Liver (tissue), 9 donors: ENCODE measurements around the gene KRTAP12-4. TPM values are rescaled to one million over a fixed set of nuclear protein-coding genes. Genes with fewer than 3 reads are reported as not detected.
"Not testable (repeated sequence)": the region's sequence is repeated elsewhere in the genome, so short reads cannot be mapped to it uniquely, and the experiment has no call there.

Source experiments
- DNase-seq: peaks from one replicate; pipeline ENCODE4 v3.0.0-alpha.2; 2017; ENCODE audit warnings: low spot score
- H3K27ac ChIP-seq, 2 donors: one replicate each; pipeline ENCODE4 v1.7.0; 2013; ENCODE audit warnings: inconsistent platforms in 2 of 2, low read length in 2 of 2, control low read depth in 1 of 2, low read depth in 1 of 2, mild to moderate bottlenecking in 1 of 2
- H3K27me3 ChIP-seq, 4 donors: one replicate each; pipeline versions ENCODE4 v1.6.1 to v1.7.0; 2013; ENCODE audit warnings: low read length in 3 of 4, inconsistent platforms in 1 of 4, mild to moderate bottlenecking in 1 of 4, moderate library complexity in 1 of 4; ENCODE audit not compliant: control insufficient read depth in 4 of 4, insufficient read depth in 4 of 4
- H3K36me3 ChIP-seq, 4 donors: one replicate each; pipeline versions ENCODE4 v1.6.1 to v1.7.0; 2013; ENCODE audit warnings: low read length in 3 of 4, mild to moderate bottlenecking in 3 of 4, low read depth in 1 of 4, moderate library complexity in 1 of 4; ENCODE audit not compliant: control insufficient read depth in 4 of 4, insufficient read depth in 3 of 4
- H3K4me1 ChIP-seq, 4 donors: one replicate each; pipeline versions ENCODE4 v1.6.1 to v1.7.0; 2013; ENCODE audit warnings: low read length in 3 of 4, mild to moderate bottlenecking in 3 of 4, moderate library complexity in 1 of 4; ENCODE audit not compliant: control insufficient read depth in 4 of 4, insufficient read depth in 4 of 4
- H3K4me3 ChIP-seq, 3 donors: one replicate each; pipeline versions ENCODE4 v1.6.1 to v1.7.0; 2013; ENCODE audit warnings: low read length in 3 of 3, control low read depth in 1 of 3, low read depth in 1 of 3, mild to moderate bottlenecking in 1 of 3
- H3K9ac ChIP-seq, 2 donors: one replicate each; pipeline ENCODE4 v1.7.0; 2013; ENCODE audit warnings: low read length in 2 of 2, mild to moderate bottlenecking in 2 of 2, moderate library complexity in 2 of 2, control low read depth in 1 of 2, low read depth in 1 of 2
- H3K9me3 ChIP-seq, 4 donors: one replicate each; pipeline versions ENCODE4 v1.6.1 to v1.7.0; 2013; ENCODE audit warnings: low read length in 3 of 4; ENCODE audit not compliant: control insufficient read depth in 4 of 4
- ATF3 ChIP-seq: IDR thresholded peaks from 2 replicates; pipeline ENCODE4 v1.6.1; 2016; ENCODE audit warnings: antibody characterized with exemption
- CTCF ChIP-seq: fragments of 150-350 bp; IDR thresholded peaks from 2 replicates; pipeline ENCODE4 v1.5.1; 2017; ENCODE audit warnings: improper control_type of control experiment, low read depth, low read length; ENCODE audit not compliant: missing input control
- EGR1 ChIP-seq, 2 donors: IDR thresholded peaks; 2 replicates each; pipeline ENCODE4 v1.6.1; 2016 to 2018; ENCODE audit warnings: antibody characterized with exemption in 2 of 2, low read depth in 2 of 2
- FOXA1 ChIP-seq: IDR thresholded peaks from 2 replicates; pipeline ENCODE4 v1.6.1; 2016; ENCODE audit warnings: antibody characterized with exemption
- FOXA2 ChIP-seq: IDR thresholded peaks from 2 replicates; pipeline ENCODE4 v1.6.1; 2016; ENCODE audit warnings: antibody characterized with exemption
- GABPA ChIP-seq, 2 donors: IDR thresholded peaks in 1 of 2; conservative IDR thresholded peaks in 1 of 2; 2 replicates each; pipeline ENCODE4 v1.6.1; 2016; ENCODE audit warnings: antibody characterized with exemption in 2 of 2, mild to moderate bottlenecking in 1 of 2, moderate library complexity in 1 of 2
- JUND ChIP-seq, 2 donors: IDR thresholded peaks; 2 replicates each; pipeline ENCODE4 v1.6.1; 2016; ENCODE audit warnings: antibody characterized with exemption in 2 of 2
- RAD21 ChIP-seq, 2 donors: IDR thresholded peaks; 2 replicates each; pipeline ENCODE4 v1.6.1; 2016; ENCODE audit warnings: antibody characterized with exemption in 2 of 2, mild to moderate bottlenecking in 2 of 2
- REST ChIP-seq: IDR thresholded peaks from 2 replicates; pipeline ENCODE4 v1.6.1; 2016; ENCODE audit warnings: antibody characterized with exemption, mild to moderate bottlenecking
- RXRA ChIP-seq, 2 donors: IDR thresholded peaks; 2 replicates each; pipeline ENCODE4 v1.6.1; 2017 to 2018; ENCODE audit warnings: antibody characterized with exemption in 2 of 2, mild to moderate bottlenecking in 1 of 2
- SP1 ChIP-seq: IDR thresholded peaks from 2 replicates; pipeline ENCODE4 v1.6.1; 2018; ENCODE audit warnings: antibody characterized with exemption, mild to moderate bottlenecking
- YY1 ChIP-seq: IDR thresholded peaks from 2 replicates; pipeline ENCODE4 v1.6.1; 2016; ENCODE audit warnings: antibody characterized with exemption, mild to moderate bottlenecking
- ZBTB33 ChIP-seq: IDR thresholded peaks from 2 replicates; pipeline ENCODE4 v1.6.1; 2016; ENCODE audit warnings: antibody characterized with exemption
- WGBS: extraction: QIAGEN DNeasy Blood & Tissue Kit; methylation state at CpG from one replicate; pipeline ENCODE4 v1.1.7; 2013; 5-methylcytosine and 5-hydroxymethylcytosine counted together
- polyA plus RNA-seq, 2 donors: library from polyadenylated mRNA; stranded (reverse) in 1 of 2; unstranded in 1 of 2; fragments of 200-250 nt in 1 of 2; fragments of >200 nt in 1 of 2; fragmentation: Nextera tagmentation in 1 of 2; extraction: Ambion mirVana in 1 of 2; gene quantifications; one replicate each; pipeline versions ENCODE4 v1.2.1 to v1.2.3, GENCODE V29; 2013 to 2015
- total RNA-seq, 2 donors: library from RNA; depleted of rRNA; stranded (reverse); fragments of >200 nt; gene quantifications; one replicate each; pipeline ENCODE4 v1.2.3, GENCODE V29; 2014
- donor health status: healthy.
- donor health status: healthy.
- donor health status: healthy.
- donor health status: healthy.
- donor health status: healthy.

KRTAP12-4 gene
- total and polyA plus RNA-seq, 4 donors: not detected

GRCh38 chr21:44647222-44647552 lies 7.3 kb downstream of the KRTAP12-4 start:
- H3K36me3 ChIP-seq: no peaks in the 10 kb centered on the region
- H3K9me3 ChIP-seq: peaks cover 0 to 11% (median 3%) of the 10 kb centered on the region in 4 donors
- H3K27me3 ChIP-seq: no peaks in the 10 kb centered on the region
- no peak overlapping the region for H3K4me3 ChIP-seq
- H3K9ac ChIP-seq: no peak overlapping the region
- H3K4me1 ChIP-seq: no peaks in the 10 kb centered on the region
- TF ChIP-seq ZBTB33: no peak
- TF ChIP-seq CTCF: no peak
- no peak for TF ChIP-seq RAD21 (IDR thresholded peaks at IDR 0.05)
- TF ChIP-seq FOXA2: no peak
- TF ChIP-seq REST: no peak
- TF ChIP-seq EGR1 (IDR thresholded peaks at IDR 0.05; ENCODE audit: low read depth in 2 of 2): no peak
- no peak for TF ChIP-seq FOXA1
- TF ChIP-seq JUND (IDR thresholded peaks at IDR 0.05): no peak
- no peak for TF ChIP-seq SP1
- TF ChIP-seq YY1: no peak
- TF ChIP-seq GABPA (IDR thresholded peaks at IDR 0.05 in 1 of 2, conservative IDR thresholded peaks at IDR 0.05 in 1 of 2): no peak
- TF ChIP-seq RXRA (IDR thresholded peaks at IDR 0.05): no peak
- TF ChIP-seq ATF3: no peak
- WGBS: 51% methylated on average over 8 of the region's 8 CpGs
- DNase-seq: no peak
- H3K27ac ChIP-seq: no peak overlapping the region

- 76% methylated on average over 21 of the region's 21 CpGs for WGBS
- H3K4me3 ChIP-seq, H3K36me3 ChIP-seq, H3K9ac ChIP-seq, H3K27ac ChIP-seq, DNase-seq, H3K27me3 ChIP-seq, H3K4me1 ChIP-seq: not testable (repeated sequence)
- H3K9me3 ChIP-seq: peaks cover 0 to 11% (median 3%) of the 10 kb centered on the region in 4 donors
These were observed 7.9 kb downstream of the KRTAP12-4 start, which contains the start of gene KRTAP10-11 for GRCh38 chr21:44646366-44647221. Gene KRTAP10-11 (plus strand): TSS chr21:44646414. CDS start chr21:44646459, 45 bp downstream.
